ENCODE measurements around the gene CDCP1.
"Not testable (repeated sequence)": the region's sequence is repeated elsewhere in the genome, so short reads cannot be mapped to it uniquely, and the experiment has no call there.

Gene CDCP1

DNA sequence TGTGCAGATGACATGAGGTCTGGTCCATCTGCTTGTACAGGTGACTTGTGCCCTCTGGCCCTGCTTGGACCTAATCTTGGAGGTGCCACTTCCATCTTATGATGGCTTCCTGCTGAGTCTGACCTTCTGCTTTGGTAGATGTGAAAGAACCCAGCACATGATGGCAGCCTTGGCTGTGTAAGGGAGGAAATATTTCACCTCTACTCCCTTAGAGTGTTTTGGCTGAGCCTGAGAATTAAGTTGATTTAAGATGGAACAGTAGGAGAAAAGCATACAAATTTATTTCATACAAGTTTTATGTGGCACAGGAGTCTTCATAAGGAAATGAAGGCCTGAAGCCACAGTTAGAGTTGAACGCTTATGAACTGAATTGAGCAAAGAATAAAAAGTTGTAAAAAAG lies 27.6 kb upstream of the CDCP1 start:
- no peak for DNase-seq

DNA sequence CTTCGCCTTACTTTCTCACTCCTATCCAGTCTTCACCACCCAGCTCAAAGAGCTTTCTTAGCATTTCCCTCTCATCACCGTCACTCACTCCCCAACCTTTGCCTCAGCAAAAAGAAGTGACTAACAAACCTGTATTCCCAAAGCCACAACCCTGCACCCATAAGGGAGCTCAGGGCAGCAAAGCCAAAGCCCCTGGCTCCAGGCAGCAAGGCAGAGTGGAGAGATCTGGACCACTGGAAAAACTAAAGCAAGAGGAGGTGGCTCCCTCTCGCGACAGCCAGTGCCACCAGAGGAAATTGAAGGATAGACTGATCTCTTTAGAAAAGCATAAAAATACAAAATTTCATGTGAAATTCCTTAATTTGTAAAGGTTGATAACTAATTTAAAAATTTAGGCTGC lies 25.1 kb upstream of the CDCP1 start:
- no peak for DNase-seq

DNA sequence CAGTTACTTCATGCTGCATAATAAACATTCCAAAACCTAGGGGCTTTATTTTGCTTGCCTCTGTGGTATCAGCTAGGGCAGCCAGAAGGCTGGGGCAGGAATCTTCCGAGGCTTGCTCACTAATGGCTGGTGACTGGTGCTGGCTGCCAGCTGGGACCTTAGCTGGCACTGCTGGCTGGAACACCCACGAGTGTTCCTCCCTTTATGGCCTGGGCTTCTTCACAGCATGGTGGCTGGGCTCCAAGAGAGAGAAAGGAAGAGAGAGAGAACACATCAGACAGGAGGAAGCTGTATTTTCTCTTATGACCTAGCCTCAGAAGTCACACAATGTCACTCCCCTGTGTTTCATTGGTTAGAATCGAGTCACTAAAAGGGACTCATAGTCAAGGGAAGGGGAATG lies 23.9 kb upstream of the CDCP1 start:
- DNase-seq, result peak in 4 of 56 donors; percentile 5 to 24 (median 10)

- DNase-seq, result no peak
Measured at GRCh38 chr3:45169125-45169904, 23.1 kb upstream of the CDCP1 start.

DNA sequence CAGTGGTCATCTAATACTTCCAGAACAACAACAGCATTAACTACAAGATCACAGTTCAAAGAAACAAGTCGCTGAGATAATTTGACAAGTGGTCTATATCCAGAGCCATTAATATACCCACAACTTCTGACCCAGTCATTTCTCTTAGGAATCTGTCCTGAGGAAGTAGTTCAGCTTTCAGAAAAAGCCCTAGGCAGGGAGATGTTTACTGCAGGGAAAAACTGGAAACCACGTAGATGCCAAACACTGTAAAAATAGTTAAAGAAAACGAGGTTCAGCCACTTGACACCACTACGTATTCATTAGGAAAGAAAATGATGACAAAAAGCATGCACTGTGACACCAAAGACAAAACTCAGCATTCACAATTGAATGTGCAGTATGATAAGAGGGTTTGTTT lies 22.3 kb upstream of the CDCP1 start:
- DNase-seq, result no peak

DNA sequence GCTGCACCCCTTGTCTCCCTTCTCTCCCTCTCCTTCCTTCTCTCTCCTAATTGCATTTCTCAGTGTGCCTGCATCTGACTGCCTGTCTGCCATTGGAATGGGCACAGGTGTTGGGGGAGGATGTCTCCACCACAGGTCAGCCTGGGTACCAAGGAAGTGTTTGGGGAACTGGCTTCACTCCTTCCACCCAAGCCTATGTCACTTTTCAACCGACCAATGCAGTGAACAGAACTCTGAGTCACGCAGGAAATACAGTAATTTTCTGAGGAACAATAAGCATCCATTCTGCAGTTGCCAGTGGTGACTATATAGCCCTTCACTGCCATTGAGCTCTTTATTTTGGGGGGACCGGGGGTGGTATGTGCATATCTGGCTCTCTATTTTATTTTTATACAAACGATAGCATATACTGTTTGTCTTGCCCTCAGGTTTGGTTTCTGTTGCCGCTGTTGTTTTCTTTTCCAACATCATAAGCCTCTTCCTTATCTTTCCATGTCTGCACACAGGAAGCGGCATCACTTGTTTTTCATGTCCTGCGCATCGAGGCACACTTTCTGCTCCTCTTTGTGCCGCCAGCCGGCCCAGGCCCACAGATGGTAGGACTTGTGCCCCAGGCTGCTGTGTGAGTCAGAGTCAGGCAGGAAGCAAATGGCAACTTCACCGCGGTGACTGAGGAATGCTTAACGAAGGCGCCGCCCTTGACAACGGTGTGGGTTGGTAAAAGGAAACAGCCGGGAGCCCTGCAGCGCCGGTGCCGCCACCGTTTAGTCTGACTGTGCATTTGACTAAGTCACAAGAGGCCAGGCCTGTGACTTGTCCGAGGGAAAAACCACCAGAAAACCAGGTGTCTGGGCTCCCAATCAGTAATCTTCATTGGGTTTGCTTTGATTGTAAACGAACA lies 21.1 kb upstream of the CDCP1 start:
- DNase-seq, result peak in 45 of 56 donors; percentile 12 to 89 (median 51)

- DNase-seq, result no peak
Measured at GRCh38 chr3:45166321-45166879, 20.2 kb upstream of the CDCP1 start.

GRCh38 chr3:45165497-45166283 lies 19.5 kb upstream of the CDCP1 start:
- no peak for DNase-seq

DNA sequence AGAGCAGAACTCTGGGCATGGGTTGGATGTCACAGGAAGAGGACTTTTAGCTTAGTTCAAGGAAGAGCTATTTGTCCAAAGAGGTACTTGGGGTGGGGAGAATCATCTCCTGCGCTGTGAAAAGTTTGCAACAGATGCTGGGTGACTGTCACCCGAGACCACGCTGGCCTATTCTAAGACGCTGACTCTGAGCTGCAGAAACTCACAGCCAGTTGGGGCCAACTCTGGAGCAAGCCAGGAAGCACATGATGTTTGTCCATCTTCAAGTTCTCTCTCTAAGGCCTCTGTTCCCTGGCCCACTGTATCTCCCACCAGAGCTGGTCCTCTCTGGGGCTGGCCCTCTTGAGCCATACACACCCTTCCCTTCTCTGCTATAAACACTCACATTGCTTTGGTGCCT lies 17.9 kb upstream of the CDCP1 start:
- no peak for DNase-seq

DNA sequence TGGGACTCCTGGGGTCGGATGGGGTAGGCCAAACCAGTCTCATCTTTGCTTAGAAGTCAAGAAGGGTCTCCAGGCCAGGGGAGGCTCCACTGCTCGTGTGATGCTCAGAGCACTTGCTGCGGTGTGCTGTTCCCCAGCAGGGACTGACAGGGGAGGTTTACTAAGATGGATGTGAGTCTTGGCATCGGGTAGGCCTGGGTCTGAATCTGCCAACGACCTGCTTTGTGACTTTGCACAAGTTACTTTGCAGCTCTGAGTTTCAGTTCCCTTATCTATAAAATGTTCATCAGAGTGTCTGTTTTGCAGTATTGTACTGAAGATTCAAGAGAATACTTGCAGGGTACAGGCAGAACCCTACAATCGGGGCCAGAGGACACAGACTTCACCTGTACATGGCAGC lies 17.3 kb upstream of the CDCP1 start:
- DNase-seq, result no peak

DNA sequence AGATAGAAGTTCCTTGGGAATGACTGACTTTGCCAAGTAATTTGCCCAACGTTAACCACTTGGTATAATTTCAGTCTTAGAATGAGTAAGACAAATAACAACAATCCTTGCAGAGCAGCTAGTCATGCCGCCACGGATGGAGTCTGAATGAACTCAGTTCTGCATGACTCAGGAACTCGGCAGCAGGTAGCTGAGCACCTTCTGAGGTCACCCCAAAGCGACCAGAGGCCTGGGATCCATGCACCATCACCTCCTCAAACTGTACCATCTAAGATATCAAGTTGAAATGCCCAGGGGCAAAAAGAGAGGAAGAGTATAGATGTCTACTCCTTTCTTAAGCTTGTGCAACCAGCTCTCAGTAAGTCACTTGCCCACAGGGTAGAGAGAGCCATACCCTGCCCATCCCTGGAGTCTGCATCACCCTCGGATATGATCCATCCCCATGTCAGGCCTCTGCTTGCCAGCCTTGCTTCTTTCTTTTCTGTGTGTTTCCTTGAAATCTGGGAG lies 8.5 kb upstream of the CDCP1 start:
- peak in 1 of 56 donors; percentile 5 for DNase-seq

GRCh38 chr3:45153658-45154437 lies 7.7 kb upstream of the CDCP1 start:
- DNase-seq, result no peak

GRCh38 chr3:45152307-45152706 lies 6.1 kb upstream of the CDCP1 start:
- DNase-seq, result no peak

DNA sequence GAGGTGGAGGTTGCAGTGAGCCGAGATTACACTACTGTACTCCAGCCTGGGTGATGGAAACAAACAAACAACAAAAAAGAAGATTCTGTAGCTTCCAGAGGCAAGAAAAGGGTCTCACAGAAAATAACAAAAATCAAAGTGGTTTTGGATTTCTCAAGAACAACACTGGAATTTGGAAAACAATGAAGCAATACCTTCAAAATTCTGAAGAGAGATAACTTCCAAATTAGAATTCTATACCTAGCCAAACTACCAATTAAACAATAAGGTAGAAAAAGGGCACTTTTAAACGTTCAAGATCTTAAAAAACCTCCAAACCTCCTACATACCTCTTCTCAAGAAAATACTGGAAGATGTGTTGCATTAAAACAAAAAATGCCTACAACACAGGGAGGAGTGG lies 4.9 kb upstream of the CDCP1 start:
- no peak for DNase-seq

- no peak for DNase-seq
Measured at GRCh38 chr3:45148921-45149320, 2.7 kb upstream of the CDCP1 start.

- no peak for DNase-seq
Measured at GRCh38 chr3:45145223-45145622, 955 bp downstream of the CDCP1 start.

DNA sequence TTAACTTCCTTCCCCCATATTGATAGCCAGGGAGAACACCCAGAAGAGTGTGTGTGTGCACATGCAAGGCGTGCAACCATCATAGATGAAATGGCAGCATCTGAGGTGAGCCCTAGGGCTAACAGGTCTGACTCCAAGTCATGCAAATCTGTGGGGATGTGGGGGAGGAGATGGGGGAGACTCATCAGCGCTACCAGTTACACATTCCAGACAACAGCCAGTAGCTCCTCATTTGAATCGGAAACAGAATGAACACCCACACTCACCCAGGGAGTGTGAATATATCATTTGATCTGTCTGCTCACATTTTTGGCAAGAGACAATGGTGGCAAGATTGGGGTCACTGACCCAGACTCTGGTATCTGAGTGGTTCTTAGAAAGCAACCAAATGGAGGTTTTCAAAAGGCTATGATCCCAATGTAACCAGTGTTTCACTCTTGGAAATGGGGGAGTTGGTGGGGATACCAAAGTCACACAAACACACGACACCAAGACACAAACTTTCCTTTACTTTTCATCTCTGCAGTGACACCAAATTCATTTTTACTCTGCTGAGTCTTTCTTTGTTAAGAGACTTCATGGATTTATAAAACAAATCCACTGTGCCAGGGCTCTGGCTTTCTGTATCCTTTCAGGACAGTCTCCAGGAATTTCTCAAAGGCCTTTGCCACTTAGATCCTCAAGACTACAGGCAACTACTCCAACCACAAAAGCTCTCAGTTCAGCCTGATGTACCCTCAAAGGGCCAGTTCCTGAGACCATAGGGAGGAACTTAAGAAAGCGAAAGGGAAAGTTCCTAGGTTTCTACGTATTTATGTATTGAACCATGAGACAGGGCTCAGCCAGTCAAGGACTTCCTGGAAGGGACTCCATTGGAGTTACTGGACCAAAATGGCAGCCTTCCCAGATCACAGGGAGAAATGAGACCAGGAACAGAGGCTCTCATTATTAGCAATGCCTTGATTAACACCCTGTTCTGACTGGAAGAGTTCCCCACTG lies 2.2 kb downstream of the CDCP1 start:
- DNase-seq, result peak in 10 of 56 donors; percentile 6 to 29 (median 20)

DNA sequence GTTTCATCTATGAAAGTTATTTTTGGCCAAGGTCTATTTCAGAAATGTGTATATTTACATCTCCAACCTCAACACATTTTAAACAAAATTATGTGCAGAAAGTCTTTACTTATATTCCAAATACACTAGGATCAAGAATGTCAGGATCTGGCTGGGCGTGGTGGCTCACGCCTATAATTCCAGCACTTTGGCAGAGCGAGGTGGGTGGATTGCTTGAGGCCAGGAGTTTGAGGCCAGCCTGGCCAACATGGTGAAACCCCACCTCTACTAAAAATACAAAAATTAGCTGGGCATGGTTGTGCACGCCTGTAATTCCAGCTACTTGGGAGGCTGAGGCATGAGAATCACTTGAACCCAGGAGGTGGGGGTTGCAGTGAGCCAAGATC lies 5.4 kb downstream of the CDCP1 start:
- not testable (repeated sequence) for DNase-seq

DNA sequence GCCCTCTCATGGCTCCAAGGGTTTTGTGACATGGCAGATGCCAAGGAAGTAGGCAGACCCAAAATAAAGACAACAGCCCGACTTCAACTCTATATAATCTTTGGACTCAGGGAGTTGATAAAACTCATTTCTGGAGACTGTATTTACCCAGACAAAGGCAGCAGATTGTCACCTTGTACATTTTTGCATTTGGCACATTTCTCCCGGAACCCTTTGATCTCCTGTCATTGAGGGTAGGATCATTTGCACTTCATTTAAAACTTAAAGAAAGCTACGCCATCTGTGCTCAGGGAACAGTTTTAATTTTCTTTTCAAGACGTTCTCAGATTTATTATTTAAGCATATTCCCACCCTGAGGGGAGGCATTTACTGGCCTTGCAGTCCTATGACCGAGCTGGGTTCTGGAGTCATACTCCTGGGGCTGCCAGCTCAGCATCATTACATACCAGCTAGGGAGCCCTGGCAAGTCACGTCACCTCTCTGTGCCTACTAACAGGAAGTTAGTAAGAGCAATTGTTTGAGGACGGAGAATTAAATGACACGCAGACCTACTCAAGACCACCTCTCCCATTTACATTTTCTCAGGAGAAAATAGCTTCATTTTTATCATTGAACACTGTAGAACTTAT lies 5.9 kb downstream of the CDCP1 start:
- DNase-seq, result no peak
